Prostate gland (tissue), 2 donors: ENCODE data around the gene RRAD.

Source experiments
- POLR2A ChIP-seq: fragments of 450-650 bp; IDR thresholded peaks from one replicate; pipeline ENCODE4 v1.6.1; 2016; ENCODE audit warnings: antibody characterized with exemption, mild to moderate bottlenecking
- TF ChIP-seq, protein P1 (sequence below), 4 experiments: fragments of 200-600 bp in 2 of 4; fragments of 450-650 bp in 2 of 4; sonication (generic) in 2 of 4; IDR thresholded peaks; 1 replicate in 3 of 4; 2 replicates in 1 of 4; pipeline ENCODE4 v1.5.1; 2016 to 2019; ENCODE audit warnings: antibody characterized with exemption in 4 of 4, mild to moderate bottlenecking in 2 of 4, moderate library complexity in 2 of 4

DNA sequence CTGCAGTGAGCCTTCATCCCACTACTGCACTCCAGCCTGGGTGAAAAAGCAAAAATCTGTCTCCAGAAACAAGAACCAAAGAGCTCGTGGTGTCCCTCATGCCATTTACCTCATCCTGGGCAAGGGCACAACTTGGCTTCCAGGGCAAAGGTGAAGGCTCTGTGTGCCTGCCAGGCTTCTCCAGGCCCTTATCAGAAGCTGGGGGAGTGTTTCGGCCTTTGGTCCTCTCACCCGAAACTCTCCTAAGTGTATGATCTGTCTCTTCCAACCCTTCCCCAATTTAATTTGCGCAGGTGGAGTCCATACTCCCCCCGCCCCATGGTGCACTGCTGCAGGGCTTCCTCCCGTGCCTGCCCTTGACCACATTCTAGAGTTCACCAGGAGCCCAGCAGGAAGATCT lies 11.1 kb upstream of the RRAD start:
- TF ChIP-seq, protein P1, sequence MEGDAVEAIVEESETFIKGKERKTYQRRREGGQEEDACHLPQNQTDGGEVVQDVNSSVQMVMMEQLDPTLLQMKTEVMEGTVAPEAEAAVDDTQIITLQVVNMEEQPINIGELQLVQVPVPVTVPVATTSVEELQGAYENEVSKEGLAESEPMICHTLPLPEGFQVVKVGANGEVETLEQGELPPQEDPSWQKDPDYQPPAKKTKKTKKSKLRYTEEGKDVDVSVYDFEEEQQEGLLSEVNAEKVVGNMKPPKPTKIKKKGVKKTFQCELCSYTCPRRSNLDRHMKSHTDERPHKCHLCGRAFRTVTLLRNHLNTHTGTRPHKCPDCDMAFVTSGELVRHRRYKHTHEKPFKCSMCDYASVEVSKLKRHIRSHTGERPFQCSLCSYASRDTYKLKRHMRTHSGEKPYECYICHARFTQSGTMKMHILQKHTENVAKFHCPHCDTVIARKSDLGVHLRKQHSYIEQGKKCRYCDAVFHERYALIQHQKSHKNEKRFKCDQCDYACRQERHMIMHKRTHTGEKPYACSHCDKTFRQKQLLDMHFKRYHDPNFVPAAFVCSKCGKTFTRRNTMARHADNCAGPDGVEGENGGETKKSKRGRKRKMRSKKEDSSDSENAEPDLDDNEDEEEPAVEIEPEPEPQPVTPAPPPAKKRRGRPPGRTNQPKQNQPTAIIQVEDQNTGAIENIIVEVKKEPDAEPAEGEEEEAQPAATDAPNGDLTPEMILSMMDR (IDR thresholded peaks at IDR 0.05), result no peak
- no peak for TF ChIP-seq POLR2A
